Stimulated activated naive B cell treated with anti-CD40 and anti-IgM and Interleukin-4, amounts not matched to agents 10 μg/mL and 1 μg/mL and 100 μg/mL, for 72 hours (primary cell): Measurements from ENCODE around the gene ILKAP.

Source experiments
- ATAC-seq, 2 donors: fragments of 150-1000 bp; cut with Tn5 transposase; replicated peaks; 2 replicates each; pipeline ENCODE4 v1.10.0; 2021; ENCODE audit warnings: moderate library complexity in 1 of 2
- DNase-seq: peaks from one replicate; pipeline ENCODE4 v3.0.0; 2021
- H3K27ac Mint-ChIP-seq: one replicate; pipeline ENCODE4 v1.8.0; 2022; ENCODE audit warnings: mild to moderate bottlenecking, mixed read lengths
- H3K27me3 Mint-ChIP-seq, 2 donors: one replicate each; pipeline ENCODE4 v1.8.0; 2022; ENCODE audit warnings: mixed read lengths in 2 of 2
- H3K36me3 Mint-ChIP-seq, 2 donors: one replicate each; pipeline ENCODE4 v1.8.0; 2022; ENCODE audit warnings: mixed read lengths in 2 of 2, mild to moderate bottlenecking in 1 of 2
- H3K4me1 Mint-ChIP-seq, 2 donors: one replicate each; pipeline ENCODE4 v1.8.0; 2022; ENCODE audit warnings: mixed read lengths in 2 of 2, mild to moderate bottlenecking in 1 of 2
- H3K4me3 Mint-ChIP-seq, 2 donors: one replicate each; pipeline ENCODE4 v1.8.0; 2022; ENCODE audit warnings: mild to moderate bottlenecking in 2 of 2, mixed read lengths in 2 of 2, moderate library complexity in 1 of 2
- H3K9me3 Mint-ChIP-seq, 2 donors: one replicate each; pipeline ENCODE4 v1.8.0; 2022; ENCODE audit warnings: mixed read lengths in 2 of 2, mild to moderate bottlenecking in 1 of 2

The ILKAP gene

GRCh38 chr2:238203094-238203972 lies at the start of gene ILKAP:
ILKAP (minus strand) TSS chr2:238203695; CDS start chr2:238203553, 142 bp downstream.
- ATAC-seq (peak; percentile 96 to 97), DNase-seq (peak; percentile 85)
- peaks cover 14 to 16% of the 10 kb centered on the region in 2 donors for H3K36me3 Mint-ChIP-seq
- H3K9me3 Mint-ChIP-seq = no peaks in the 10 kb centered on the region
- no peaks in the 10 kb centered on the region for H3K27me3 Mint-ChIP-seq
- peaks cover 23 to 47% of the 10 kb centered on the region in 2 donors for H3K4me1 Mint-ChIP-seq
- peak within 1 kb of the TSS; percentile 90 for H3K27ac Mint-ChIP-seq
- H3K4me3 Mint-ChIP-seq = peak within 1 kb of the TSS; percentile 87 to 88

GRCh38 chr2:238252766-238253630 lies 49.5 kb upstream of the ILKAP start:
- DNase-seq (no peak), ATAC-seq (no peak)
- no peaks in the 10 kb centered on the region for H3K27me3 Mint-ChIP-seq
- H3K4me3 Mint-ChIP-seq = no peak overlapping the region
- H3K27ac Mint-ChIP-seq = no peak overlapping the region
- no peaks in the 10 kb centered on the region for H3K9me3 Mint-ChIP-seq
- H3K36me3 Mint-ChIP-seq = peaks cover 32 to 61% of the 10 kb centered on the region in 2 donors
- H3K4me1 Mint-ChIP-seq = no peaks in the 10 kb centered on the region

- Mint-ChIP-seq H3K9me3 (no peaks in the 10 kb centered on the region), H3K27me3 (no peaks in the 10 kb centered on the region), H3K36me3 (peaks cover 37 to 66% of the 10 kb centered on the region in 2 donors), H3K27ac (no peak overlapping the region), H3K4me3 (no peak overlapping the region), H3K4me1 (no peaks in the 10 kb centered on the region)
- ATAC-seq = no peak
- DNase-seq = no peak
These were observed 48.5 kb upstream of the ILKAP start for GRCh38 chr2:238251986-238252385.

- Mint-ChIP-seq H3K36me3 (peaks cover 41 to 66% of the 10 kb centered on the region in 2 donors), H3K27ac (no peak overlapping the region), H3K4me3 (no peak overlapping the region), H3K4me1 (no peaks in the 10 kb centered on the region), H3K9me3 (no peaks in the 10 kb centered on the region), H3K27me3 (no peaks in the 10 kb centered on the region)
- DNase-seq = no peak
- ATAC-seq = no peak
These were observed 47.8 kb upstream of the ILKAP start for GRCh38 chr2:238251331-238251730.

GRCh38 chr2:238250896-238251295 lies 47.4 kb upstream of the ILKAP start:
- H3K36me3 Mint-ChIP-seq = peaks cover 45 to 67% of the 10 kb centered on the region in 2 donors
- no peak overlapping the region for H3K27ac Mint-ChIP-seq
- H3K4me1 Mint-ChIP-seq = no peaks in the 10 kb centered on the region
- ATAC-seq (no peak), DNase-seq (no peak)
- no peak overlapping the region for H3K4me3 Mint-ChIP-seq
- no peaks in the 10 kb centered on the region for H3K27me3 Mint-ChIP-seq
- H3K9me3 Mint-ChIP-seq = no peaks in the 10 kb centered on the region

GRCh38 chr2:238247841-238248453 lies 44.5 kb upstream of the ILKAP start:
- no peak overlapping the region for H3K4me3 Mint-ChIP-seq
- peaks cover 41 to 61% of the 10 kb centered on the region in 2 donors for H3K36me3 Mint-ChIP-seq
- H3K4me1 Mint-ChIP-seq = no peaks in the 10 kb centered on the region
- H3K27ac Mint-ChIP-seq = peak overlapping the region; percentile 65
- ATAC-seq (no peak), DNase-seq (no peak)
- H3K27me3 Mint-ChIP-seq = no peaks in the 10 kb centered on the region
- no peaks in the 10 kb centered on the region for H3K9me3 Mint-ChIP-seq

GRCh38 chr2:238247002-238247822 lies 43.7 kb upstream of the ILKAP start:
- Mint-ChIP-seq H3K9me3 (no peaks in the 10 kb centered on the region), H3K27me3 (no peaks in the 10 kb centered on the region), H3K4me3 (no peak overlapping the region), H3K36me3 (peaks cover 34 to 54% of the 10 kb centered on the region in 2 donors), H3K4me1 (no peaks in the 10 kb centered on the region), H3K27ac (no peak overlapping the region)
- no peak for ATAC-seq
- DNase-seq = no peak

- H3K4me3 Mint-ChIP-seq = no peak overlapping the region
- peaks cover 2 to 14% of the 10 kb centered on the region in 2 donors for H3K4me1 Mint-ChIP-seq
- ATAC-seq (no peak), DNase-seq (no peak)
- H3K36me3 Mint-ChIP-seq = peaks cover 22 to 27% of the 10 kb centered on the region in 2 donors
- peaks cover 4 to 6% of the 10 kb centered on the region in 2 donors for H3K27me3 Mint-ChIP-seq
- H3K9me3 Mint-ChIP-seq = no peaks in the 10 kb centered on the region
- no peak overlapping the region for H3K27ac Mint-ChIP-seq
These were observed 40.7 kb upstream of the ILKAP start for GRCh38 chr2:238244151-238244550.

GRCh38 chr2:238243496-238244076 lies 40.1 kb upstream of the ILKAP start:
- ATAC-seq (no peak), DNase-seq (no peak)
- Mint-ChIP-seq H3K4me1 (peaks cover 2 to 14% of the 10 kb centered on the region in 2 donors), H3K36me3 (peaks cover 22 to 27% of the 10 kb centered on the region in 2 donors), H3K9me3 (no peaks in the 10 kb centered on the region), H3K27ac (no peak overlapping the region), H3K4me3 (no peak overlapping the region), H3K27me3 (peaks cover 4 to 6% of the 10 kb centered on the region in 2 donors)

- no peaks in the 10 kb centered on the region for H3K9me3 Mint-ChIP-seq
- H3K27ac Mint-ChIP-seq = no peak overlapping the region
- H3K27me3 Mint-ChIP-seq = peaks cover 4 to 6% of the 10 kb centered on the region in 2 donors
- ATAC-seq (no peak), DNase-seq (no peak)
- H3K4me3 Mint-ChIP-seq = no peak overlapping the region
- H3K36me3 Mint-ChIP-seq = peaks cover 23 to 24% of the 10 kb centered on the region in 2 donors
- H3K4me1 Mint-ChIP-seq = peaks cover 2 to 20% of the 10 kb centered on the region in 2 donors
These were observed 39.4 kb upstream of the ILKAP start for GRCh38 chr2:238242731-238243495.

GRCh38 chr2:238241970-238242369 lies 38.5 kb upstream of the ILKAP start:
- Mint-ChIP-seq H3K9me3 (no peaks in the 10 kb centered on the region), H3K36me3 (peaks cover 16 to 19% of the 10 kb centered on the region in 2 donors), H3K4me1 (peaks cover 2 to 21% of the 10 kb centered on the region in 2 donors), H3K27me3 (peaks cover 4 to 6% of the 10 kb centered on the region in 2 donors), H3K4me3 (peak overlapping the region in 1 of 2 donors; percentile 51), H3K27ac (no peak overlapping the region)
- DNase-seq = no peak
- ATAC-seq = no peak

- Mint-ChIP-seq H3K27me3 (peaks cover 10% of the 10 kb centered on the region in 2 donors), H3K36me3 (peaks cover 7 to 12% of the 10 kb centered on the region in 2 donors), H3K4me1 (peaks cover 2 to 21% of the 10 kb centered on the region in 2 donors), H3K27ac (peak overlapping the region; percentile 79), H3K4me3 (peak overlapping the region; percentile 25 to 96), H3K9me3 (no peaks in the 10 kb centered on the region)
- DNase-seq (no peak), ATAC-seq (no peak)
These were observed 37.5 kb upstream of the ILKAP start for GRCh38 chr2:238240757-238241711.
